ENCODE measurements around the gene IL1RAPL2. TPM values are rescaled to one million over a fixed set of nuclear protein-coding genes. Genes with fewer than 3 reads are reported as not detected.

Gene IL1RAPL2
- polyA plus RNA-seq, 1 of the 3 experiments (the other 2 are of a cell fraction): 0.13 TPM

GRCh38 chrX:105608745-105609144 is 1042.7 kb downstream of the IL1RAPL2 start:
- no peaks in the 10 kb centered on the region for H4K20me1 ChIP-seq (ENCODE audit: insufficient read depth)
- ChIA-PET POLR2A (no interaction called here), CTCF (no interaction called here)
- no peaks in the 10 kb centered on the region for H3K36me3 ChIP-seq (replicated peaks in 1 of 2; ENCODE audit: control insufficient read depth in 1 of 2, insufficient read depth in 2 of 2, low read length in 1 of 2)
- H3K9ac ChIP-seq: no peak overlapping the region
- no peak overlapping the region for H3K4me2 ChIP-seq
- no peak for DNase-seq
- no peaks in the 10 kb centered on the region for H3K27me3 ChIP-seq (ENCODE audit: insufficient read depth)
- no peaks in the 10 kb centered on the region for H3K9me2 ChIP-seq
- H3K79me2 ChIP-seq (ENCODE audit: insufficient read depth): no peaks in the 10 kb centered on the region
- no peaks in the 10 kb centered on the region for H3K9me3 ChIP-seq
- no peak overlapping the region for H2AFZ ChIP-seq (ENCODE audit: low read depth)
- WGBS (ENCODE audit: low lambda C conversion rate): 17% methylated on average over 2 of the region's 2 CpGs
- no peak overlapping the region for H3K4me3 ChIP-seq (ENCODE audit: low read depth in 2 of 2, low read length in 1 of 2)
- H3K4me1 ChIP-seq (ENCODE audit: control insufficient read depth in 1 of 2, insufficient read depth in 2 of 2, low read depth in 1 of 2, low read length in 1 of 2): no peaks in the 10 kb centered on the region
- no peak for TF ChIP-seq RXRA (IDR thresholded peaks at IDR 0.05; ENCODE audit: borderline replicate concordance, low read depth)
- TF ChIP-seq TAF1 (IDR thresholded peaks at IDR 0.05; ENCODE audit: borderline replicate concordance, low read depth, low read length): no peak
- no peak for TF ChIP-seq REST (IDR thresholded peaks at IDR 0.05; ENCODE audit: low read depth, low read length)
- no peak for TF ChIP-seq GABPA (IDR thresholded peaks at IDR 0.05; ENCODE audit: low read depth)
- TF ChIP-seq NRF1 (IDR thresholded peaks at IDR 0.05; ENCODE audit: low read depth, low read length): no peak
- no peak for TF ChIP-seq MAX (IDR thresholded peaks at IDR 0.05; ENCODE audit: low read depth)
- no peak for TF ChIP-seq SIN3A (IDR thresholded peaks at IDR 0.05; ENCODE audit: borderline replicate concordance, low read depth, low read length)
- TF ChIP-seq PBX3 (IDR thresholded peaks at IDR 0.05): no peak
- no peak for TF ChIP-seq YY1 (IDR thresholded peaks at IDR 0.05; ENCODE audit: low read depth)
- no peak for TF ChIP-seq MXI1 (IDR thresholded peaks at IDR 0.05; ENCODE audit: low read depth, low read length)
- no peak for TF ChIP-seq RFX5 (IDR thresholded peaks at IDR 0.05; ENCODE audit: low read length)
- TF ChIP-seq NFIC (IDR thresholded peaks at IDR 0.05; ENCODE audit: borderline replicate concordance): no peak
- TF ChIP-seq TCF12 (IDR thresholded peaks at IDR 0.05): no peak
- TF ChIP-seq POLR2AphosphoS5 (IDR thresholded peaks at IDR 0.05; ENCODE audit: low read depth, low read length): no peak
- no peak for TF ChIP-seq FOXJ3 (CRISPR knock-in tag; IDR thresholded peaks at IDR 0.05)
- no peak for TF ChIP-seq TEAD4 (IDR thresholded peaks at IDR 0.05; ENCODE audit: borderline replicate concordance, insufficient read depth)
- TF ChIP-seq RAD21 (IDR thresholded peaks at IDR 0.05; ENCODE audit: low read length): no peak
- no peak for TF ChIP-seq MEF2A (IDR thresholded peaks at IDR 0.05; ENCODE audit: borderline replicate concordance, low read depth)
- no peak overlapping the region for H3K27ac ChIP-seq (ENCODE audit: low read depth in 2 of 2, low read length in 1 of 2)
- no peaks in the 10 kb centered on the region for H3F3A ChIP-seq (replicated peaks; ENCODE audit: insufficient read depth)

Measured in SK-N-SH (cell line).